GM03348 (cell line): ENCODE results near the gene LRCOL1.

Experiments used
- DNase-seq: peaks from one replicate; pipeline ENCODE4 v3.0.0; 2012; ENCODE audit warnings: low spot score

LRCOL1 gene

GRCh38 chr12:132563911-132564310, 46.5 kb downstream of the LRCOL1 start:
- no peak for DNase-seq

GRCh38 chr12:132562489-132563021, 47.8 kb downstream of the LRCOL1 start:
- DNase-seq = no peak

- peak; percentile 52 for DNase-seq
Measured at GRCh38 chr12:132561427-132562156, 48.8 kb downstream of the LRCOL1 start.

- DNase-seq = peak; percentile 79
Measured at GRCh38 chr12:132560614-132561426, 49.6 kb downstream of the LRCOL1 start.

- DNase-seq = no peak
Measured at GRCh38 chr12:132560364-132560613, 50.1 kb downstream of the LRCOL1 start.

GRCh38 chr12:132559652-132560363, 50.6 kb downstream of the LRCOL1 start:
- peak; percentile 95 for DNase-seq

- DNase-seq = no peak
Measured at GRCh38 chr12:132558861-132559623, 51.3 kb downstream of the LRCOL1 start.

- no peak for DNase-seq
Measured at GRCh38 chr12:132558042-132558856, 52.1 kb downstream of the LRCOL1 start.

- no peak for DNase-seq
Measured at GRCh38 chr12:132557291-132558015, 52.9 kb downstream of the LRCOL1 start.

GRCh38 chr12:132556801-132557200, 53.6 kb downstream of the LRCOL1 start:
- DNase-seq = no peak

- DNase-seq = no peak
Measured at GRCh38 chr12:132556216-132556615, 54.2 kb downstream of the LRCOL1 start.

GRCh38 chr12:132555686-132556085, 54.7 kb downstream of the LRCOL1 start:
- DNase-seq = no peak

- DNase-seq = no peak
Measured at GRCh38 chr12:132554845-132555630, 55.3 kb downstream of the LRCOL1 start.
